Large intestine (tissue), 3 donors: ENCODE data around the gene ZNRF3. TPM values are rescaled to one million over a fixed set of nuclear protein-coding genes. Genes with fewer than 3 reads are reported as not detected.

Source experiments
- DNase-seq, 2 donors: peaks; one replicate each; pipeline versions ENCODE4 v3.0.0 to v3.0.0-alpha.2; 2013
- H3K27ac ChIP-seq: one replicate; pipeline ENCODE4 v1.5.1; 2013; ENCODE audit warnings: low read length
- H3K27me3 ChIP-seq: 2 replicates; pipeline ENCODE4 v1.6.1; 2013; ENCODE audit warnings: low read length; ENCODE audit not compliant: control insufficient read depth, insufficient read depth
- H3K36me3 ChIP-seq: 2 replicates; pipeline ENCODE4 v1.6.1; 2013; ENCODE audit warnings: low read length; ENCODE audit not compliant: control insufficient read depth, insufficient read depth
- H3K4me1 ChIP-seq: one replicate; pipeline ENCODE4 v1.6.1; 2013; ENCODE audit warnings: low read length; ENCODE audit not compliant: control insufficient read depth, insufficient read depth
- H3K4me3 ChIP-seq: one replicate; pipeline ENCODE4 v1.5.1; 2013; ENCODE audit warnings: low read length
- H3K9me3 ChIP-seq: one replicate; pipeline ENCODE4 v1.6.1; 2013; ENCODE audit warnings: mild to moderate bottlenecking, low read depth, low read length, moderate library complexity; ENCODE audit not compliant: control insufficient read depth
- WGBS: methylation state at CpG from one replicate; pipeline ENCODE4 v1.1.5; 2013; ENCODE audit warnings: low lambda C conversion rate; ENCODE audit not compliant: insufficient coverage; 5-methylcytosine and 5-hydroxymethylcytosine counted together
- polyA plus RNA-seq: library from polyadenylated mRNA; unstranded; fragments of 120-200 nt; gene quantifications from one replicate; pipeline ENCODE4 v1.2.1, GENCODE V29; 2013

Gene ZNRF3
- polyA plus RNA-seq, 1 donor = 8.2 TPM

DNA sequence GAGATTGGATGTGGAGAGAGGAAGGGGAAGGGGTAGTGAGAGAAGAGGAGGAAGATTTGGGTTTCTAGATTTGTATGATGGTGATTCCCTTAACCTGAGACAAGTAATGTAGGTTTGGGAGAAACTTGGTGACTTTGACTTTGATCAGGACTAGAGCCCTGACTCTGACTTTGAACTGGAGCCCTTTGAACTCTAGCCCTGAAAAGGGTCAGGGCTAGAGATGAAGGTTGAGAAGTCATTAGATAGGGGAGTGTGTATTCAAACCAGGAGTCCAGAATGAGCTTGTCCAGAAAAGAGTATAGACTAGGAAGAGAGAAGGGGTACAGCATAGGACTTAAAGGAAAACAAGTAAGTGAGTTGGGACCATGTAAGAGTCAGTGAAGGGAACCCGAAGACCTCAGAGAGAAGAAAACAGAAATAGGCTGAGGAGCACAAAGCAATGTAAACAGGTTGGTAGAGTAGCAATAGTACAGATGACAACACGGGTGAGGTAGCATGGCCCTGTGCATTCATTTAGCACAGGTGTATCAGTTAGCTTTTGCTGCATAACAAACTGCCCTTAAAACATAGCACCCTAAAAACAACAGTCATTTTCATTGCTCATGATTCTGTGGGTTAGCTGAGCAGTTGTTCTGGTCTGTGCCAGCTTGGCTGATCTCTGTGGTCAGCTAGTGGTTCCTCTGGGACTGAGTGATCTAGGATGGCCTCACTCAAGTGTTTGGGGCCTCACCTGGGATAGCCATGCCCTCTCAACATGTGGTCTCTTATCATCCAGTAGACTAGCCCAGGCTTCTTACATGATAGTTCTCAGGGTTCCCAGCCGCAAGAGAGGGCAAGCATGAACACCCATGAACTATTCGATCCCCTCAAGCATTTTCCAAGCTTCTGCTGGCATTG, 135.2 kb downstream of the ZNRF3 start:
- H3K9me3 ChIP-seq = no peaks in the 10 kb centered on the region
- WGBS = no CpG with 5 or more reads among the region's 4 CpGs
- H3K36me3 ChIP-seq = no peaks in the 10 kb centered on the region
- no peak for DNase-seq
- H3K4me1 ChIP-seq = peaks cover 55% of the 10 kb centered on the region
- H3K27ac ChIP-seq = no peak overlapping the region
- no peaks in the 10 kb centered on the region for H3K27me3 ChIP-seq
- no peak overlapping the region for H3K4me3 ChIP-seq

DNA sequence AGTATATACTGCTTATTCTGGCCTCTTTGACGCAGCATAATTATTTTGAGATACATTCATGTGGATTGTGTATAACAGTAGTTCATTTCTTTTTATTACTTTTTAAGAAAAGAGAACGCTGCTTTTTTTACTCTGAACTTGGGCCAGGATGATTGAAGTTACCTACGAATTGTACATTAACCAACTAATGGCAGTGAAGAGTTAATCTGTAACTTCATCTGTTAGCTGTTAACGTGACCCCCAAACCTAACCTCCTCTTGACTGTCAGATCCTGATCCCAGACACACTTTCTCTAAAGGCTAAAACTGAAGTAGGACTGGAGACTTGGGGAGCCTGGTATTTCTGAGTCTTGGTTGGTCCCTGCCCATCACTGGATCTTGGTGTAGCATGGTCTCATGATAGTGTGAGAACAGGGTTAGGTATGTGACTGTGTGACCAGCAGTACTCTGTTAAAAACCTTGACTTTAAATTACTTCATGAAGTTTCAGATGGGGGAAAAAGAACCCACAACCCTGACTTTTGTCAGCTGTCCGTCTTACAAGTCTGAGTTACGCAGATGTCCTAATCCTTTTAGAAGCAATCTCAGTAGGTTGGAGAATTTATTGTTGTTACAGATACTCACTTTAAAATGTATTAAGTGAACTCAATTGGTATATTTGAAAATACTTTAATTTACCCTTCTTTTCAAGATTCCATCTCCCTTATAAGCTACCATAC, 138.9 kb downstream of the ZNRF3 start:
- Histone ChIP-seq H3K4me1 (peaks cover 42% of the 10 kb centered on the region), H3K9me3 (no peaks in the 10 kb centered on the region), H3K36me3 (peaks cover 4% of the 10 kb centered on the region), H3K4me3 (no peak overlapping the region), H3K27ac (peak overlapping the region; percentile 64), H3K27me3 (no peaks in the 10 kb centered on the region)
- DNase-seq = peak in 1 of 2 donors; percentile 81
- WGBS = 20% methylated on average over 1 of the region's 6 CpGs

DNA sequence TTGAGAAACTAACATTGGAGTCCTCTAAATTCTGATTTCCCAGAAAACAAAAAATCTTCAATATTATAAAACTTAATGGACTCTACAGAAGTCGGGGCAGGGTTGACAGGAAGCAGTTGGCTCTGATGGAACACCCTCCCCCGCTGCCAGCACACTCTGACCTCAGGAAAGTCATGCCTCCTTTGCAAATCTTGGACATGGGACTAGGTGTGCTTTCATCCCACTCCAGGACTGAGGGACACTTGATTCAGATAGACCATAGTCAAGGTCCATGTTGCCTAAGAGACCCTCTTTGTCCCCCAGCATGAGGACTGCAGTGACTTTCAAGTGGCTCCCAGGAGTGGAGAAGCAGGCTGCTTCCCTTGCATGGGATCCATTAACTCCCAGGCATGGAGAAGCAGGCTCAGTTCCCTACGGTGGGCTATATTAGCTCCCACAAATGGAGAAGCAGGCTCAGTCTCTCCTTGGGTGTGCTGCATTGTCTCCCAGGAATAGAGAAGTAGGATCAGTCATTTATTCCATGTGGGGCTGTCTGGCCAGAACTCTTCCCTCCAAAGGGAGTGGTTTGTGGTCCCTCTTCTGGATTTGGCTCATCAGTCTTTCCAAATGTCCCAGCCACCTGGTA, 139.9 kb downstream of the ZNRF3 start:
- H3K36me3 ChIP-seq = peaks cover 4% of the 10 kb centered on the region
- peak in 1 of 2 donors; percentile 69 for DNase-seq
- no peaks in the 10 kb centered on the region for H3K27me3 ChIP-seq
- H3K4me3 ChIP-seq = no peak overlapping the region
- peaks cover 36% of the 10 kb centered on the region for H3K4me1 ChIP-seq
- H3K9me3 ChIP-seq = no peaks in the 10 kb centered on the region
- H3K27ac ChIP-seq = peak overlapping the region; percentile 64
- WGBS = no CpG with 5 or more reads among the region's 3 CpGs

DNA sequence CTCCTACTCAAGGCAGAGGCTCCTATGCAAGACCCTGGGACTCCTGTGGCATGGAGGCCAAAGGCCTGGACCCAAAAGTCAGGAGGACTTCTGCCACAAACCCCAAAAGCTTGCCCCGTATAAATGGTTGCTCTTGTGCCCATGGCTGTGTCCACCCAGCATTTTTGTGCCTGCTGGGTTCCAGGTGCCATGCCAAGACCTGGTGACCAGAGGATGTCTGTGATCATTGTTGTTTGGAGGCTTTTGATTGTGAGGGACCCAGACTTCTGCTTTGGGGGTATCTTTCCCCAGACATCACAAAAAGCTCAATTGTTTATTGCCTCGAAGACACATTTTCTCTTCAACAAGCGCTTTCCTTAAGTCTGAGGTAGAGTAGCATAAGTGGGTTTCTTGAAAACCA, 143.2 kb downstream of the ZNRF3 start:
- H3K27ac ChIP-seq = no peak overlapping the region
- no peaks in the 10 kb centered on the region for H3K27me3 ChIP-seq
- no peak for DNase-seq
- H3K4me3 ChIP-seq = no peak overlapping the region
- no CpG with 5 or more reads among the region's 3 CpGs for WGBS
- H3K4me1 ChIP-seq = peaks cover 60% of the 10 kb centered on the region
- peaks cover 4% of the 10 kb centered on the region for H3K36me3 ChIP-seq
- no peaks in the 10 kb centered on the region for H3K9me3 ChIP-seq

DNA sequence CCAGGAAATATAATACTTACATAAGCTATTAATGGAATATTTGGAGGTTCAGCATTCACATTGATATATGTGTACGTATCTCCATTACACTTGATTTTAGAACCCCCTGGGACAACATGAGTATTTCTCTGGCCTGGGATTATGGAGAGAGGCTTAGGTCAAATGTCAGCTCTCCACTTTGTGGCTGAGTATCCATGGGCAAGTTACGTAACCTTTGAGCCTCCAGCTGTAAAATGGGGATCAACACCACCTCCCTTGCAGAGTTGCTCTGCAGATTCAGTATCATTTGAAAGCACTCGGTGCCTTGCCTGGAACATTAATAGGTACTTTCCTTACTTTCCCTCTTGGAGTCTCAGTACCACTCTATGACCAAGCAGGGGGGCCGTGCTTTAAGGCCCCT, 145.1 kb downstream of the ZNRF3 start:
- Histone ChIP-seq H3K36me3 (peaks cover 4% of the 10 kb centered on the region), H3K4me3 (no peak overlapping the region), H3K27me3 (no peaks in the 10 kb centered on the region), H3K27ac (no peak overlapping the region), H3K9me3 (no peaks in the 10 kb centered on the region), H3K4me1 (peaks cover 57% of the 10 kb centered on the region)
- no CpG with 5 or more reads among the region's 4 CpGs for WGBS
- no peak for DNase-seq

DNA sequence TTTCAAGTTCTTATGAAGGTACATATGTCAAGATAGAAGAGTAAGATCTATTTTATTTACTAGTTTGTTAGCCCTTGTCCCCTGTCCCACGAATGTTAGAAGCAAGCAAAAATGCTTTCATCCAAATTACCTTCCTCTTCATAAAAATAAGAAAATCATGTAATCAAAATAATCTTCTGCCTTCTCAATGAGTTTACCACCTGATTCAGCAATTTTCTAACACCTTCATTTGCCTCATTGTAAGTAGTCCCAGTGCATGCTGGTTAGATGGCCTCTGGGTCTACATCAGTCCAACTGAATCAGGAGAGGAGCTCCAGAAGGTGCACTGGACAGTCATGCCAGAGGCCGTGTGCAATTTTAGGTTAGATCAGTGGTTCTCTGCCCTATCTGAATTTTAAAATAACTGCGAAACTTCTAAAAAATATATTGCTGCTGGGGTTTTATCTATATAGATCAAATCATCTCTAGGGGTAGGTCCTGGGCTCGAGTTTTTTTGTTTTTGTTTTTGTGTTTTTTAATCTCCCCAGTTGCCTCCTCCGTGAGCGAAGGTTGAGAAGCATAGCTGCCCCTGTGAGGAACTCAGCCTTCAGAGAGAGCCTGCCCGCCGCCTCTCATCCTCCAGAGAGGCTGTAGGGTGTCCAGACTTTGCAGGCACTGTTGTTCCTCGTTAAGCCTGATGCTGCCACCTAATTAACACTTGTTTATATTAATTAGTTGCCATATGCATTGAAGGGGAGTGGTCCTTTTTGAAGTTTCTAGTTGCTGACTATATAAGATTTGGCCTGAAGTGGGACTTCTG, 146.0 kb downstream of the ZNRF3 start:
- Histone ChIP-seq H3K4me1 (peaks cover 47% of the 10 kb centered on the region), H3K9me3 (no peaks in the 10 kb centered on the region), H3K27me3 (no peaks in the 10 kb centered on the region), H3K36me3 (peaks cover 4% of the 10 kb centered on the region), H3K4me3 (no peak overlapping the region), H3K27ac (peak overlapping the region; percentile 63)
- DNase-seq = no peak
- 94% methylated on average over 2 of the region's 9 CpGs for WGBS

DNA sequence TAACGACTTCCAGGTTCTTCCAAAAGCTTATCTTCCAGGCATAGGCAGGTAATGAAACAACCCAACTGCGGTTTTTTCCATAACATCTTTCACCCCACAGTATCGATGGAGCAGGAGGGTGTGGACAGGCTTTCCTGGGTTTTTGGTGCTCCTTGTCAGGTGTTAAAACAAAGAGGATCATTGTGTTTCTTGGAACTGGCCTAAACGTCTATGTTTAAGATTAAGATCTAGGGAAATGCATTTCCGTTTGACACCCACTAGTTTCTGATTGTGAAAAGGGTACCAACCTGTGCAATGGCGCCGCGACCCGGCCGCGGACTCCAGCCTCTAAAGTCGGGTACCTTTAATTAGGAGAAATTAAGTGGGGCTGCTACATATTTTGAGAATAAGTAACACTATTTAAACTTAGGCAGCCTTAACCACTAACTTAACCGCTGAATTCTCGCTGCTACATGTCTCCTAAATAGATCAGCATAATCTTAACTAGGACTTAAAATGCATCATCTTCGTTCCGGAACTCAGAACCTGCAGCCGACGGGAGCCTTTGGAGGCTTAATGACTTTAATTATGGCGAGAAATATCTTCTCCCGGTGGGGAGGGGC, 146.7 kb downstream of the ZNRF3 start:
- Histone ChIP-seq H3K27ac (peak overlapping the region; percentile 63), H3K9me3 (no peaks in the 10 kb centered on the region), H3K4me1 (peaks cover 43% of the 10 kb centered on the region), H3K27me3 (no peaks in the 10 kb centered on the region), H3K36me3 (peaks cover 4% of the 10 kb centered on the region), H3K4me3 (peak overlapping the region; percentile 49)
- peak in 1 of 2 donors; percentile 45 for DNase-seq
- WGBS = 0% methylated on average over 1 of the region's 20 CpGs

DNA sequence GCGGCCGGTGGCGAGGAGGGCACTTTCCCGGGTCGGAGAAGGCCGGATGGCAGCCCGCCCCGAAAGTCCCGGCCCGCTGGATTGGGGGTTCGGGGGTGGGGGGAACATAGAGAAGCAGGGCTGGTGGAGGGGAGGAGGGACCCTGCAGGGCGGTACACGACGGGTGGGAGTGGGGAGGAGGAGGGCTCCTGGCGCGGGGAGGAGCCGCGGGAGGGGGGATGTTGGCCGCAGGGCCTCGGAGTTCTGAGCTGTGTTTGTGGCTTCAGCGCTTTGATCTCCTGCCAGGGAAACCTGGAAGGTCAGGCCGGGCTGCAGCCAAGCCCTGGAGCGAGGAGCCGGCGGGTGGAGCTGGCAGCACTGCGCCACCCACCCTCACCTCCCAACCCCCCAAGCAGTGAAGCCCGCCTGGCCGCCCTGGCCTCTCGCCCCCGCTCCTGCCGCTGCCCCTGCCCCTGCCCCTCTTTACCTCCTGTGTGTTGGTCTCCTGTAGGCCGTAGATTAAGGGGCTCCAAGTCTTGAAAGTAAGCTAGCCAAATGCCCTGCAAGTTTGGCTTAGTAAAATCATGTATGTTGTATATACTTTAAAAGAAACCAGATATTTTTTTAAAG, 147.3 kb downstream of the ZNRF3 start:
- Histone ChIP-seq H3K4me3 (peak overlapping the region; percentile 49), H3K36me3 (peaks cover 4% of the 10 kb centered on the region), H3K27ac (peak overlapping the region; percentile 63), H3K9me3 (no peaks in the 10 kb centered on the region), H3K27me3 (no peaks in the 10 kb centered on the region), H3K4me1 (peaks cover 43% of the 10 kb centered on the region)
- DNase-seq = peak; percentile 71 to 86
- no CpG with 5 or more reads among the region's 32 CpGs for WGBS

DNA sequence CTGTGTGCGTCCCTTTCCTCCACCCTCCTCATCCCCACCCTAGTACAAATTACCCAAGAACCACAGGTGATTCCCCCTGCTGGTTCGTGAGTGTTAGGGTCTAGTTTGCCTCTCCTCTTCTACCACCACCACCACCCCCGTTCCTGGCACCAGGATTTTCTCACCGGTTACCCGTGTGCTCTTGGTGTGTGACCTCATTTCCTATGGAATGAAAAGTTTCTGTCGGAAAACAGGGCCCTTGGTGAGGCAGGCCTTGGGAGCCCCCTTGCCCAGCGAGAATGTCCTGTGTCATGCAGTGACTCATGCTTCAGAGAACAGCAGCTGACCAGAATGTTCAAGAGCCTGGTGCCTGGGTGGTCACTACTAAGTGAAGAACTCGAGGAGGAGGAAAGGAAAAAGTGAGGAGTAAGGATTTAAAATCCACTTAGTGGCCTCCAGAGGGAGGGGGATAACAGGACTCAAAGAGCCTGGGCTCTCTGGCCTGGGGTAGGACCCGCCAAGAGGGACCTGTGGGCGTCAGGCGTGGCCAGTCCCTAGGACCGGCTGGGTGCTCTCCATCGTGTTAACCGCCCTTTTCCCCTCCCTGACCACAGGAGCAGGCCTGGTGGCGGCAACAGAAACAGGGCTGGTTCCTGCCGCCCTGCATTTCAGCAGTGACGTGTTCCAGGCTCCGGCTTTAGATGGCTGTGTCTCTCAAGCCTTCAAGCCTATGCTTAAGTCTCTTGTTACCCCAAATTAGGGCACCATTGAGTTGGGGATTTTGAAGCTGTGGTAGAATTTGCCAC, 148.0 kb downstream of the ZNRF3 start:
- H3K27me3 ChIP-seq = no peaks in the 10 kb centered on the region
- H3K4me1 ChIP-seq = peaks cover 43% of the 10 kb centered on the region
- no peak overlapping the region for H3K4me3 ChIP-seq
- WGBS = no CpG with 5 or more reads among the region's 18 CpGs
- DNase-seq = peak; percentile 72 to 75
- H3K36me3 ChIP-seq = peaks cover 4% of the 10 kb centered on the region
- peak overlapping the region; percentile 63 for H3K27ac ChIP-seq
- H3K9me3 ChIP-seq = no peaks in the 10 kb centered on the region
